ENCODE results near the gene FNDC3B.
"Not testable (repeated sequence)": the region's sequence is repeated elsewhere in the genome, so short reads cannot be mapped to it uniquely, and the experiment has no call there.

GRCh38 chr3:172242471-172242870 is 203.1 kb downstream of the FNDC3B start:
- TF ChIP-seq, protein P1, sequence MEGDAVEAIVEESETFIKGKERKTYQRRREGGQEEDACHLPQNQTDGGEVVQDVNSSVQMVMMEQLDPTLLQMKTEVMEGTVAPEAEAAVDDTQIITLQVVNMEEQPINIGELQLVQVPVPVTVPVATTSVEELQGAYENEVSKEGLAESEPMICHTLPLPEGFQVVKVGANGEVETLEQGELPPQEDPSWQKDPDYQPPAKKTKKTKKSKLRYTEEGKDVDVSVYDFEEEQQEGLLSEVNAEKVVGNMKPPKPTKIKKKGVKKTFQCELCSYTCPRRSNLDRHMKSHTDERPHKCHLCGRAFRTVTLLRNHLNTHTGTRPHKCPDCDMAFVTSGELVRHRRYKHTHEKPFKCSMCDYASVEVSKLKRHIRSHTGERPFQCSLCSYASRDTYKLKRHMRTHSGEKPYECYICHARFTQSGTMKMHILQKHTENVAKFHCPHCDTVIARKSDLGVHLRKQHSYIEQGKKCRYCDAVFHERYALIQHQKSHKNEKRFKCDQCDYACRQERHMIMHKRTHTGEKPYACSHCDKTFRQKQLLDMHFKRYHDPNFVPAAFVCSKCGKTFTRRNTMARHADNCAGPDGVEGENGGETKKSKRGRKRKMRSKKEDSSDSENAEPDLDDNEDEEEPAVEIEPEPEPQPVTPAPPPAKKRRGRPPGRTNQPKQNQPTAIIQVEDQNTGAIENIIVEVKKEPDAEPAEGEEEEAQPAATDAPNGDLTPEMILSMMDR (IDR thresholded peaks at IDR 0.05) = not testable (repeated sequence)
- not testable (repeated sequence) for TF ChIP-seq EP300 (IDR thresholded peaks at IDR 0.05)

Data from esophagus muscularis mucosa (tissue), 3 donors.